IMR-90 (cell line): Measurements from ENCODE around the gene CRY2. TPM values are rescaled to one million over a fixed set of nuclear protein-coding genes. Genes with fewer than 3 reads are reported as not detected.
A peak's percentile ranks its signal among the peaks of the same experiment; 100 is the strongest.

Source experiments
- ATAC-seq: fragments of 200-7000 bp; cut with Tn5 transposase; 2 replicates; pipeline ENCODE4 v1.9.1; 2020; ENCODE audit warnings: low read depth, mild to moderate bottlenecking, moderate library complexity
- BruUV-seq: library from RNA; stranded (reverse); fragments of 400-500 nt; replicated peaks from 2 replicates; lab custom pipeline; 2021; lab: Mats Ljungman, UMichigan
- CTCF ChIA-PET: fragments of 300-600 bp; formaldehyde crosslinking; extraction: SDS; loops from one replicate; lab custom pipeline; 2021; ENCODE audit warnings: antibody characterized with exemption; lab: Yijun Ruan, JAX
- POLR2A ChIA-PET: fragments of 300-600 bp; sonication (Branson Sonifier 250); formaldehyde crosslinking; loops from one replicate; lab custom pipeline; 2022; ENCODE audit warnings: antibody characterized with exemption; ENCODE audit not compliant: unreplicated experiment; lab: Charles Lee
- DNase-seq: peaks from one replicate; pipeline ENCODE4 v3.0.0; 2013
- H2AFZ ChIP-seq: replicated peaks from 2 replicates; pipeline ENCODE3; 2013; ENCODE audit warnings: low read length, mild to moderate bottlenecking; ENCODE audit not compliant: poor library complexity
- H2AK5ac ChIP-seq: 2 replicates; pipeline ENCODE4 v1.6.1; 2013; ENCODE audit warnings: low read depth, low read length, inconsistent platforms
- H2AK9ac ChIP-seq: replicated peaks from 2 replicates; pipeline ENCODE3; 2013; ENCODE audit warnings: mild to moderate bottlenecking, low read depth, low read length, moderate library complexity; ENCODE audit not compliant: poor library complexity
- H2BK120ac ChIP-seq: 2 replicates; pipeline ENCODE4 v1.6.1; 2013; ENCODE audit warnings: low read depth, low read length, inconsistent platforms
- H2BK15ac ChIP-seq: 3 replicates; pipeline ENCODE4 v1.6.1; 2013; ENCODE audit warnings: low read depth, low read length, inconsistent platforms
- H2BK20ac ChIP-seq: 2 replicates; pipeline ENCODE4 v1.6.1; 2013; ENCODE audit warnings: low read depth, mild to moderate bottlenecking, inconsistent platforms, low read length, moderate library complexity
- H2BK5ac ChIP-seq: 2 replicates; pipeline ENCODE4 v1.6.1; 2013; ENCODE audit warnings: mild to moderate bottlenecking, low read depth, low read length, inconsistent platforms; ENCODE audit not compliant: poor library complexity, severe bottlenecking
- H3K14ac ChIP-seq: replicated peaks from 2 replicates; pipeline ENCODE4 v1.6.1; 2013; ENCODE audit warnings: low read depth, low read length, inconsistent platforms
- H3K18ac ChIP-seq: 2 replicates; pipeline ENCODE4 v1.6.1; 2013; ENCODE audit warnings: low read depth, low read length, control low read depth
- H3K23ac ChIP-seq: 2 replicates; pipeline ENCODE4 v1.6.1; 2013; ENCODE audit warnings: low read depth, low read length, inconsistent platforms
- H3K27ac ChIP-seq: 2 replicates; pipeline ENCODE4 v1.5.1; 2013; ENCODE audit warnings: mild to moderate bottlenecking, control low read depth, low read length; ENCODE audit not compliant: insufficient read depth
- H3K27me3 ChIP-seq: 2 replicates; pipeline ENCODE4 v1.6.1; 2013; ENCODE audit warnings: low read length; ENCODE audit not compliant: control insufficient read depth, insufficient read depth
- H3K36me3 ChIP-seq: 2 replicates; pipeline ENCODE4 v1.6.1; 2013; ENCODE audit warnings: low read length, mixed read lengths; ENCODE audit not compliant: control insufficient read depth, insufficient read depth
- H3K4ac ChIP-seq: 2 replicates; pipeline ENCODE4 v1.6.1; 2013; ENCODE audit warnings: low read depth, low read length, inconsistent platforms
- H3K4me1 ChIP-seq: 2 replicates; pipeline ENCODE4 v1.6.1; 2013; ENCODE audit warnings: low read length, mixed read lengths; ENCODE audit not compliant: control insufficient read depth, insufficient read depth
- H3K4me2 ChIP-seq: 2 replicates; pipeline ENCODE4 v1.6.1; 2013; ENCODE audit warnings: low read depth, mild to moderate bottlenecking, control low read depth, low read length, moderate library complexity
- H3K4me3 ChIP-seq: 2 replicates; pipeline ENCODE4 v1.5.1; 2013; ENCODE audit warnings: low read depth, mild to moderate bottlenecking, control low read depth, low read length, moderate library complexity; ENCODE audit not compliant: insufficient read depth
- H3K56ac ChIP-seq: 2 replicates; pipeline ENCODE4 v1.6.1; 2013; ENCODE audit warnings: low read length, inconsistent platforms; ENCODE audit not compliant: insufficient read depth; ENCODE audit errors: extremely low read depth
- H3K79me1 ChIP-seq, 2 experiments: 2 replicates each; pipeline ENCODE4 v1.6.1; 2013; ENCODE audit warnings: low read length in 2 of 2, inconsistent platforms in 1 of 2, low read depth in 1 of 2
- H3K9ac ChIP-seq: 2 replicates; pipeline ENCODE4 v1.6.1; 2013; ENCODE audit warnings: low read depth, low read length, control low read depth
- H3K9me1 ChIP-seq: 2 replicates; pipeline ENCODE4 v1.6.1; 2013; ENCODE audit warnings: low read length, inconsistent platforms; ENCODE audit not compliant: insufficient read depth
- H3K9me3 ChIP-seq: 2 replicates; pipeline ENCODE4 v1.6.1; 2013; ENCODE audit warnings: low read length; ENCODE audit not compliant: control insufficient read depth, insufficient read depth
- H4K20me1 ChIP-seq: 2 replicates; pipeline ENCODE4 v1.6.1; 2013; ENCODE audit warnings: low read length, inconsistent platforms; ENCODE audit not compliant: insufficient read depth
- H4K5ac ChIP-seq: 2 replicates; pipeline ENCODE4 v1.6.1; 2013; ENCODE audit warnings: mild to moderate bottlenecking, low read depth, low read length, control low read depth
- H4K8ac ChIP-seq, 2 experiments: 2 replicates each; pipeline ENCODE4 v1.6.1; 2013; ENCODE audit warnings: low read depth in 2 of 2, low read length in 2 of 2, control low read depth in 1 of 2, inconsistent platforms in 1 of 2
- H4K91ac ChIP-seq: 2 replicates; pipeline ENCODE4 v1.6.1; 2013; ENCODE audit warnings: low read depth, low read length, inconsistent platforms; ENCODE audit not compliant: insufficient read depth
- FOS ChIP-seq: fragments of 150-350 bp; IDR thresholded peaks from 2 replicates; pipeline ENCODE4 v1.6.1; 2016; ENCODE audit warnings: low read depth, low read length
- MAZ ChIP-seq: IDR thresholded peaks from 2 replicates; pipeline ENCODE4 v1.6.1; 2012; ENCODE audit warnings: low read depth, mild to moderate bottlenecking, low read length, improper control_type of control experiment, moderate library complexity, borderline replicate concordance
- RFX5 ChIP-seq: IDR thresholded peaks from 2 replicates; pipeline ENCODE4 v1.8.0; 2012; ENCODE audit warnings: low read depth, mild to moderate bottlenecking, low read length, moderate library complexity
- WGBS, 2 experiments: methylation state at CpG; one replicate each; pipeline versions ENCODE4 v1.1.5 to v1.1.7; 2013; ENCODE audit warnings: missing lambda C conversion rate in 2 of 2; ENCODE audit not compliant: insufficient read length in 1 of 2; ENCODE audit errors: extremely low coverage in 2 of 2; 5-methylcytosine and 5-hydroxymethylcytosine counted together
- dilution Hi-C: fragments of 300-500 bp; cut with HindIII; formaldehyde crosslinking; loops from one replicate; pipeline ENCODE4 v1.14.3; 2018; ENCODE audit warnings: low sequenced_read_pairs; ENCODE audit not compliant: unreplicated experiment
- in situ Hi-C: fragments of 300-500 bp; cut with MboI; formaldehyde crosslinking; loops from 3 replicates; pipeline ENCODE4 v1.14.3; 2019; ENCODE audit warnings: low sequenced_read_pairs, inconsistent platforms, mixed read lengths
- intact Hi-C: fragments of 100-400 bp; cut with micrococcal nuclease; formaldehyde crosslinking; loops from 2 replicates; pipeline ENCODE4 v1.10.0; 2022
- polyA plus RNA-seq, 3 experiments: library from polyadenylated mRNA; depleted of rRNA; stranded (reverse); fragments of >200 nt; gene quantifications; 2 replicates each; pipeline ENCODE4 v1.2.3, GENCODE V29; 2012; ENCODE audit warnings: low replicate concordance in 1 of 3
- total RNA-seq: library from RNA; depleted of rRNA; stranded (reverse); fragments of >200 nt; gene quantifications from 2 replicates; pipeline ENCODE4 v1.2.3, GENCODE V29; 2012

The CRY2 gene
- total and polyA plus RNA-seq, 2 of the 4 experiments (the other 2 are of a cell fraction) = 12.2 to 13.1 TPM

GRCh38 chr11:45879803-45880686, 32.8 kb downstream of the CRY2 start:
- no peak overlapping the region for H2BK120ac ChIP-seq
- no peak overlapping the region for H2AK9ac ChIP-seq
- H3K14ac ChIP-seq = no peak overlapping the region
- dilution Hi-C loops = no loop called here
- 90% methylated on average over 2 of the region's 7 CpGs; no CpG with 5 or more reads in 1 of the 2 experiments for WGBS, 2 experiments
- no peak overlapping the region for H3K9ac ChIP-seq
- H4K91ac ChIP-seq = no peak overlapping the region
- peaks cover 0 to 3% of the 10 kb centered on the region in 2 experiments; a peak in 1 of 4 replicates for H3K79me1 ChIP-seq
- H2BK15ac ChIP-seq = no peak overlapping the region
- H2AK5ac ChIP-seq = no peak overlapping the region
- peaks cover 2% of the 10 kb centered on the region; the same call in 1 of the 2 replicates for H3K4me1 ChIP-seq
- TF ChIP-seq RFX5 (no peak), MAZ (peak; percentile 56), FOS (0 out of 2 replicates have a peak, but pooled peaks have one; percentile 37)
- H3K36me3 ChIP-seq = peaks cover 38% of the 10 kb centered on the region
- no peaks in the 10 kb centered on the region for H3K9me3 ChIP-seq
- ChIA-PET POLR2A (no interaction called here), CTCF (no interaction called here)
- H2BK5ac ChIP-seq = no peak overlapping the region
- in situ Hi-C loops = loop anchor here (10.0 kb wide), 1 partner anchor 125 kb away; no protein-coding TSS in a partner anchor
- no peak overlapping the region for H4K5ac ChIP-seq
- H3K27me3 ChIP-seq = no peaks in the 10 kb centered on the region
- H3K4me3 ChIP-seq = no peak overlapping the region
- H3K27ac ChIP-seq = no peak overlapping the region
- H2BK20ac ChIP-seq = no peak overlapping the region
- no peak overlapping the region for H3K4ac ChIP-seq
- no peak overlapping the region for H3K23ac ChIP-seq
- peak; percentile 14; the same call in 1 of the 2 replicates for ATAC-seq
- H4K8ac ChIP-seq = no peak overlapping the region
- H4K20me1 ChIP-seq = peaks cover 21% of the 10 kb centered on the region
- H3K18ac ChIP-seq = no peak overlapping the region
- DNase-seq = peak; percentile 22
- intact Hi-C loops = loop anchor here (10.0 kb wide), 1 partner anchor 125 kb away; no protein-coding TSS in a partner anchor
- no peak overlapping the region for H2AFZ ChIP-seq
- no peak overlapping the region for H3K4me2 ChIP-seq
- no TSS peak for BruUV-seq
- no peak overlapping the region for H3K56ac ChIP-seq
- peaks cover 12% of the 10 kb centered on the region for H3K9me1 ChIP-seq
